H9 (cell line): ENCODE data around the gene CASK. TPM values are rescaled to one million over a fixed set of nuclear protein-coding genes. Genes with fewer than 3 reads are reported as not detected.

Source experiments
- DNase-seq: peaks from one replicate; pipeline ENCODE4 v3.0.0-alpha.2; 2017
- H2AFZ ChIP-seq: one replicate; pipeline ENCODE4 v1.6.1; 2013; ENCODE audit warnings: mild to moderate bottlenecking, low read length, control low read depth, moderate library complexity
- H2AK5ac ChIP-seq: 2 replicates; pipeline ENCODE4 v1.6.1; 2013; ENCODE audit warnings: low read length, control low read depth, mixed read lengths; ENCODE audit not compliant: insufficient read length
- H2BK120ac ChIP-seq: one replicate; pipeline ENCODE4 v1.6.1; 2013; ENCODE audit warnings: low read depth, mild to moderate bottlenecking, low read length, control low read depth, inconsistent platforms; ENCODE audit not compliant: poor library complexity, severe bottlenecking
- H2BK12ac ChIP-seq: 2 replicates; pipeline ENCODE4 v1.6.1; 2013; ENCODE audit warnings: low read length, control low read depth, mixed read lengths, low read depth; ENCODE audit not compliant: insufficient read length
- H2BK15ac ChIP-seq: 2 replicates; pipeline ENCODE4 v1.6.1; 2013; ENCODE audit warnings: low read depth, low read length, control low read depth
- H2BK20ac ChIP-seq: one replicate; pipeline ENCODE4 v1.6.1; 2013; ENCODE audit warnings: low read depth, mild to moderate bottlenecking, low read length, control low read depth, inconsistent platforms; ENCODE audit not compliant: poor library complexity, severe bottlenecking
- H2BK5ac ChIP-seq: 2 replicates; pipeline ENCODE4 v1.6.1; 2013; ENCODE audit warnings: low read length, control low read depth, mixed read lengths; ENCODE audit not compliant: insufficient read length
- H3K14ac ChIP-seq: 2 replicates; pipeline ENCODE4 v1.6.1; 2013; ENCODE audit warnings: low read length, control low read depth; ENCODE audit not compliant: insufficient read depth
- H3K18ac ChIP-seq: 2 replicates; pipeline ENCODE4 v1.6.1; 2013; ENCODE audit warnings: low read depth, mild to moderate bottlenecking, mixed read lengths, low read length, control low read depth; ENCODE audit not compliant: insufficient read length
- H3K23ac ChIP-seq: 2 replicates; pipeline ENCODE4 v1.6.1; 2013; ENCODE audit warnings: low read length, control low read depth, mixed read lengths, low read depth; ENCODE audit not compliant: insufficient read length
- H3K23me2 ChIP-seq: 2 replicates; pipeline ENCODE4 v1.6.1; 2013; ENCODE audit warnings: low read depth, mild to moderate bottlenecking, mixed read lengths, low read length, control low read depth; ENCODE audit not compliant: insufficient read length, poor library complexity, severe bottlenecking
- H3K27ac ChIP-seq: 2 replicates; pipeline ENCODE4 v1.5.1; 2013; ENCODE audit warnings: low read length, control low read depth, mixed read lengths, low read depth; ENCODE audit not compliant: insufficient read length
- H3K27me3 ChIP-seq: 2 replicates; pipeline ENCODE4 v1.6.1; 2013; ENCODE audit warnings: low read length, control low read depth, inconsistent platforms; ENCODE audit not compliant: insufficient read depth
- H3K4ac ChIP-seq: 2 replicates; pipeline ENCODE4 v1.6.1; 2013; ENCODE audit warnings: low read depth, mild to moderate bottlenecking, control low read depth, inconsistent platforms, low read length, moderate library complexity
- H3K4me1 ChIP-seq: 2 replicates; pipeline ENCODE4 v1.6.1; 2013; ENCODE audit warnings: low read length, control low read depth, inconsistent platforms; ENCODE audit not compliant: insufficient read depth
- H3K4me2 ChIP-seq: 2 replicates; pipeline ENCODE4 v1.6.1; 2013; ENCODE audit warnings: low read length, control low read depth, mixed read lengths; ENCODE audit not compliant: insufficient read length, insufficient read depth
- H3K56ac ChIP-seq: 2 replicates; pipeline ENCODE4 v1.6.1; 2013; ENCODE audit warnings: low read depth, mild to moderate bottlenecking, mixed read lengths, low read length, control low read depth; ENCODE audit not compliant: insufficient read length
- H3K79me1 ChIP-seq: 2 replicates; pipeline ENCODE4 v1.6.1; 2013; ENCODE audit warnings: low read depth, mild to moderate bottlenecking, moderate library complexity, low read length, control low read depth, inconsistent platforms; ENCODE audit not compliant: insufficient read depth, poor library complexity, severe bottlenecking
- H3K79me2 ChIP-seq: 2 replicates; pipeline ENCODE4 v1.6.1; 2013; ENCODE audit warnings: low read length, control low read depth, inconsistent platforms; ENCODE audit not compliant: insufficient read depth
- H3K9ac ChIP-seq: 2 replicates; pipeline ENCODE4 v1.6.1; 2013; ENCODE audit warnings: low read length, control low read depth, mixed read lengths; ENCODE audit not compliant: insufficient read length; ENCODE audit errors: extremely low read depth
- H3K9me3 ChIP-seq: one replicate; pipeline ENCODE4 v1.6.1; 2013; ENCODE audit warnings: low read depth, low read length, inconsistent platforms; ENCODE audit not compliant: control insufficient read depth
- H3T11ph ChIP-seq: one replicate; pipeline ENCODE4 v1.6.1; 2013; ENCODE audit warnings: mild to moderate bottlenecking, low read length, control low read depth, inconsistent platforms
- H4K20me1 ChIP-seq: one replicate; pipeline ENCODE4 v1.6.1; 2013; ENCODE audit not compliant: control insufficient read depth, insufficient read length, insufficient read depth
- H4K5ac ChIP-seq: 2 replicates; pipeline ENCODE4 v1.6.1; 2013; ENCODE audit warnings: low read depth, mild to moderate bottlenecking, mixed read lengths, low read length, control low read depth; ENCODE audit not compliant: insufficient read length
- H4K8ac ChIP-seq: replicated peaks from 2 replicates; pipeline ENCODE4 v1.6.1; 2013; ENCODE audit warnings: low read length, control low read depth, mixed read lengths, low read depth; ENCODE audit not compliant: insufficient read length
- H4K91ac ChIP-seq: 2 replicates; pipeline ENCODE4 v1.6.1; 2013; ENCODE audit warnings: low read depth, mild to moderate bottlenecking, moderate library complexity, mixed read lengths, low read length, control low read depth; ENCODE audit not compliant: insufficient read length
- H3K27ac Mint-ChIP-seq, 3 experiments: 2 replicates in 2 of 3; 3 replicates in 1 of 3; pipeline ENCODE4 v1.8.0; 2020 to 2021; ENCODE audit warnings: mixed read lengths in 3 of 3, mild to moderate bottlenecking in 1 of 3, moderate library complexity in 1 of 3
- H3K27me3 Mint-ChIP-seq: 2 replicates; pipeline ENCODE4 v1.8.0; 2021; ENCODE audit warnings: low read depth, mild to moderate bottlenecking, moderate library complexity, mixed read lengths
- H3K36me3 Mint-ChIP-seq, 3 experiments: 2 replicates in 2 of 3; 3 replicates in 1 of 3; pipeline ENCODE4 v1.8.0; 2020 to 2021; ENCODE audit warnings: low read depth in 3 of 3, mixed read lengths in 3 of 3; ENCODE audit not compliant: insufficient read depth in 1 of 3
- H3K4me1 Mint-ChIP-seq, 2 experiments: 2 replicates each; pipeline ENCODE4 v1.8.0; 2020; ENCODE audit warnings: mixed read lengths in 2 of 2
- H3K4me3 Mint-ChIP-seq, 2 experiments: 2 replicates in 1 of 2; 3 replicates in 1 of 2; pipeline ENCODE4 v1.8.0; 2020 to 2021; ENCODE audit warnings: mild to moderate bottlenecking in 2 of 2, mixed read lengths in 2 of 2, moderate library complexity in 1 of 2
- H3K9me3 Mint-ChIP-seq, 2 experiments: 2 replicates in 1 of 2; 3 replicates in 1 of 2; pipeline ENCODE4 v1.8.0; 2020; ENCODE audit warnings: mild to moderate bottlenecking in 2 of 2, mixed read lengths in 2 of 2, moderate library complexity in 1 of 2
- CTCF ChIP-seq: fragments of 200-600 bp; sonication (generic); conservative IDR thresholded peaks from 3 replicates; pipeline ENCODE4 v1.8.0; 2021; ENCODE audit warnings: antibody characterized with exemption, mild to moderate bottlenecking
- WGBS: extraction: QIAGEN DNeasy Blood & Tissue Kit; methylation state at CpG from one replicate; pipeline ENCODE4 v1.1.7; 2013; ENCODE audit warnings: missing lambda C conversion rate, low lambda C conversion rate, mixed read lengths; ENCODE audit not compliant: insufficient read length; ENCODE audit errors: extremely low coverage; 5-methylcytosine and 5-hydroxymethylcytosine counted together
- total RNA-seq: library from RNA; stranded (reverse); gene quantifications from 2 replicates; pipeline ENCODE4 v1.2.1, GENCODE V29; 2021

The CASK gene
- total RNA-seq, 1 experiment from 2014 or later, result 44.1 TPM

DNA sequence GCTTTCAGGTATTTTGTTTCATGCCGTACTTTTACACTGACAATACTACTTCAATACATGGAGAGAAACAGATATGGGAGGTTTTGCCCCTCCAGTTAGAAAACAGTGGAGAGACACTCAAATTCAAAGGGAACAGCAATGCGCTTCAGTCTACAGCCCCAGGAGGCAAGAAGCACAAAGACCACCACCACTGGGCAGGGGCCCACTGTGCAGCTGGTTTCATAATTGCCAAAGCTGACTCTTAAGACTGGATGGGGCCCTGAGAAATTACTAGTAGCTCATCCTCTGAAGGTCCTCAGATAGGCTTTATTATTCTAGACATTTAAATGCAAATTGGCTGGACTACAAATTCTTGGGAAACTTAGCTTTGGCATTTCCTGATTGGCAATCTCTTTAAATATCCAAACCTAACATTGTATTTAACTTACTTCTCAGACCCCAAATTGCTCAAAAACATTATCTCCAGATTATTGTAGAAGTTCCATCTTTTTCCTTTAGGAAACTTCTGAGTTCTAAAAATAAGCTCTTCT lies 320.5 kb downstream of the CASK start:
- Mint-ChIP-seq H3K9me3 (peaks cover 28 to 31% of the 10 kb centered on the region in 2 experiments), H3K27ac (peak overlapping the region in 2 of 3 experiments; percentile 13 to 81; a peak in 3 of 7 replicates), H3K4me3 (peak overlapping the region in 1 of 2 experiments; percentile 40; a peak in 1 of 5 replicates), H3K4me1 (peaks cover 28 to 30% of the 10 kb centered on the region in 2 experiments), H3K27me3 (no peaks in the 10 kb centered on the region), H3K36me3 (peaks cover 2 to 7% (median 5%) of the 10 kb centered on the region in 3 experiments; a peak in 5 of 7 replicates)
- H2BK120ac ChIP-seq, result no peak overlapping the region
- no peak overlapping the region for H3T11ph ChIP-seq
- H3K27me3 ChIP-seq, result no peaks in the 10 kb centered on the region
- no peaks in the 10 kb centered on the region for H3K79me1 ChIP-seq
- no peak for DNase-seq
- H2AK5ac ChIP-seq, result no peak overlapping the region
- H4K20me1 ChIP-seq, result no peaks in the 10 kb centered on the region
- no peak overlapping the region for H3K56ac ChIP-seq
- H3K79me2 ChIP-seq, result no peaks in the 10 kb centered on the region
- no peak overlapping the region for H3K14ac ChIP-seq
- H4K91ac ChIP-seq, result no peak overlapping the region
- H3K9ac ChIP-seq, result no peak overlapping the region
- no peak overlapping the region for H3K18ac ChIP-seq
- H3K4me1 ChIP-seq, result peaks cover 14% of the 10 kb centered on the region; the same call in 1 of the 2 replicates
- WGBS, result no CpG with 5 or more reads among the region's 2 CpGs
- TF ChIP-seq CTCF, result no peak
- H3K4ac ChIP-seq, result no peak overlapping the region
- no peak overlapping the region for H4K5ac ChIP-seq
- no peaks in the 10 kb centered on the region for H3K23me2 ChIP-seq
- no peak overlapping the region for H2BK20ac ChIP-seq
- H3K27ac ChIP-seq, result no peak overlapping the region
- H2BK15ac ChIP-seq, result no peak overlapping the region; the same call in 1 of the 2 replicates
- H2BK5ac ChIP-seq, result peak overlapping the region; percentile 55
- peak overlapping the region; percentile 70 for H3K4me2 ChIP-seq
- no peak overlapping the region for H4K8ac ChIP-seq
- no peak overlapping the region for H2BK12ac ChIP-seq
- no peak overlapping the region for H3K23ac ChIP-seq
- H3K9me3 ChIP-seq, result no peaks in the 10 kb centered on the region
- H2AFZ ChIP-seq, result no peak overlapping the region
